ENCODE measurements around the gene EML3. TPM values are rescaled to one million over a fixed set of nuclear protein-coding genes. Genes with fewer than 3 reads are reported as not detected.

The EML3 gene
- total and polyA plus RNA-seq, 2 of the 13 experiments (the other 11 are each of a cell fraction or from before 2014, with no cell fraction given) = 10.6 to 12.3 TPM

DNA sequence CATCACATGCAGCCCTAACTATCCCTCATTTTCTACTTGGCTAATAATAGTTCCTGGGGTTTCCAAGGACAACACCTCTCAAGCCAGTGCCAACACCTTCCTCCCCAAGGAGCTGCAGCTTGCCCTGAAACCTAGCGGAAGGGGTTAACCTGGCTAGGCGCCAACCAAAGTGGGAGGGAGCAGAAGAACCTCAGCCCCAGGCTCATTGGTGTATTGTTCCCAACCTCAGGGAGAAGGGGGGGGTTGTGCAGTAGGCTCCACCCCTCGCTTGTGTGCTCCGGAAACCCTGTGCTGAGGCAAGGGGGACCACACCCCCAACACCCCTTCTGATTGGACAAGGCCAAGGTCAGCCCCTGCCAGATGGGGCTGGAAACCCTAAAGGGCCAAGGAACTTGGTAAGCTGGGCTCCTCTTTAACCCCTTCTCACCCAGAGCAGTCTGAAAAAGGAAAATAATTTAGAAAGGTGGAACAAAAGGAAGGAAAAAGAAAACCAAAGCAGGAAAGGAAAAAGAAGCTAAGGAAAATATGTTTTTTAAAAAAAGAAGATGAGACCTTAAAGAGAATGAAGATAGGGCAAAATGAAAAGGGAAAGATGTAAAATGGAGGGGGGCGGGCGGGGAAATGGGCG lies 13.4 kb downstream of the EML3 start (continued):
- TF ChIP-seq, protein P1, sequence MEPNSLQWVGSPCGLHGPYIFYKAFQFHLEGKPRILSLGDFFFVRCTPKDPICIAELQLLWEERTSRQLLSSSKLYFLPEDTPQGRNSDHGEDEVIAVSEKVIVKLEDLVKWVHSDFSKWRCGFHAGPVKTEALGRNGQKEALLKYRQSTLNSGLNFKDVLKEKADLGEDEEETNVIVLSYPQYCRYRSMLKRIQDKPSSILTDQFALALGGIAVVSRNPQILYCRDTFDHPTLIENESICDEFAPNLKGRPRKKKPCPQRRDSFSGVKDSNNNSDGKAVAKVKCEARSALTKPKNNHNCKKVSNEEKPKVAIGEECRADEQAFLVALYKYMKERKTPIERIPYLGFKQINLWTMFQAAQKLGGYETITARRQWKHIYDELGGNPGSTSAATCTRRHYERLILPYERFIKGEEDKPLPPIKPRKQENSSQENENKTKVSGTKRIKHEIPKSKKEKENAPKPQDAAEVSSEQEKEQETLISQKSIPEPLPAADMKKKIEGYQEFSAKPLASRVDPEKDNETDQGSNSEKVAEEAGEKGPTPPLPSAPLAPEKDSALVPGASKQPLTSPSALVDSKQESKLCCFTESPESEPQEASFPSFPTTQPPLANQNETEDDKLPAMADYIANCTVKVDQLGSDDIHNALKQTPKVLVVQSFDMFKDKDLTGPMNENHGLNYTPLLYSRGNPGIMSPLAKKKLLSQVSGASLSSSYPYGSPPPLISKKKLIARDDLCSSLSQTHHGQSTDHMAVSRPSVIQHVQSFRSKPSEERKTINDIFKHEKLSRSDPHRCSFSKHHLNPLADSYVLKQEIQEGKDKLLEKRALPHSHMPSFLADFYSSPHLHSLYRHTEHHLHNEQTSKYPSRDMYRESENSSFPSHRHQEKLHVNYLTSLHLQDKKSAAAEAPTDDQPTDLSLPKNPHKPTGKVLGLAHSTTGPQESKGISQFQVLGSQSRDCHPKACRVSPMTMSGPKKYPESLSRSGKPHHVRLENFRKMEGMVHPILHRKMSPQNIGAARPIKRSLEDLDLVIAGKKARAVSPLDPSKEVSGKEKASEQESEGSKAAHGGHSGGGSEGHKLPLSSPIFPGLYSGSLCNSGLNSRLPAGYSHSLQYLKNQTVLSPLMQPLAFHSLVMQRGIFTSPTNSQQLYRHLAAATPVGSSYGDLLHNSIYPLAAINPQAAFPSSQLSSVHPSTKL (CRISPR knock-in tag; IDR thresholded peaks at IDR 0.05) = peak; percentile 65
- TF ChIP-seq ZNF350 (CRISPR knock-in tag; IDR thresholded peaks at IDR 0.05; ENCODE audit: borderline replicate concordance, low read depth) (peak; percentile 54; the same call in 1 of the 2 replicates), ISL2 (CRISPR knock-in tag; IDR thresholded peaks at IDR 0.05) (0 out of 2 replicates have a peak, but pooled peaks have one; percentile 41), GABPB1 (CRISPR knock-in tag; IDR thresholded peaks at IDR 0.05) (peak; percentile 87), THAP11 (CRISPR knock-in tag; IDR thresholded peaks at IDR 0.05) (peak; percentile 85), THYN1 (CRISPR knock-in tag; IDR thresholded peaks at IDR 0.05; ENCODE audit: borderline replicate concordance, low read depth) (0 out of 2 replicates have a peak, but pooled peaks have one; percentile 22), ZSCAN29 (CRISPR knock-in tag; conservative IDR thresholded peaks at IDR 0.05) (no peak), DNMT3B (CRISPR knock-in tag; conservative IDR thresholded peaks at IDR 0.05) (peak; percentile 69; the same call in 1 of the 2 replicates), TAF15 (IDR thresholded peaks at IDR 0.05; ENCODE audit: low read depth, low read length, poor library complexity, severe bottlenecking) (no peak)
- TF ChIP-seq, protein P2, sequence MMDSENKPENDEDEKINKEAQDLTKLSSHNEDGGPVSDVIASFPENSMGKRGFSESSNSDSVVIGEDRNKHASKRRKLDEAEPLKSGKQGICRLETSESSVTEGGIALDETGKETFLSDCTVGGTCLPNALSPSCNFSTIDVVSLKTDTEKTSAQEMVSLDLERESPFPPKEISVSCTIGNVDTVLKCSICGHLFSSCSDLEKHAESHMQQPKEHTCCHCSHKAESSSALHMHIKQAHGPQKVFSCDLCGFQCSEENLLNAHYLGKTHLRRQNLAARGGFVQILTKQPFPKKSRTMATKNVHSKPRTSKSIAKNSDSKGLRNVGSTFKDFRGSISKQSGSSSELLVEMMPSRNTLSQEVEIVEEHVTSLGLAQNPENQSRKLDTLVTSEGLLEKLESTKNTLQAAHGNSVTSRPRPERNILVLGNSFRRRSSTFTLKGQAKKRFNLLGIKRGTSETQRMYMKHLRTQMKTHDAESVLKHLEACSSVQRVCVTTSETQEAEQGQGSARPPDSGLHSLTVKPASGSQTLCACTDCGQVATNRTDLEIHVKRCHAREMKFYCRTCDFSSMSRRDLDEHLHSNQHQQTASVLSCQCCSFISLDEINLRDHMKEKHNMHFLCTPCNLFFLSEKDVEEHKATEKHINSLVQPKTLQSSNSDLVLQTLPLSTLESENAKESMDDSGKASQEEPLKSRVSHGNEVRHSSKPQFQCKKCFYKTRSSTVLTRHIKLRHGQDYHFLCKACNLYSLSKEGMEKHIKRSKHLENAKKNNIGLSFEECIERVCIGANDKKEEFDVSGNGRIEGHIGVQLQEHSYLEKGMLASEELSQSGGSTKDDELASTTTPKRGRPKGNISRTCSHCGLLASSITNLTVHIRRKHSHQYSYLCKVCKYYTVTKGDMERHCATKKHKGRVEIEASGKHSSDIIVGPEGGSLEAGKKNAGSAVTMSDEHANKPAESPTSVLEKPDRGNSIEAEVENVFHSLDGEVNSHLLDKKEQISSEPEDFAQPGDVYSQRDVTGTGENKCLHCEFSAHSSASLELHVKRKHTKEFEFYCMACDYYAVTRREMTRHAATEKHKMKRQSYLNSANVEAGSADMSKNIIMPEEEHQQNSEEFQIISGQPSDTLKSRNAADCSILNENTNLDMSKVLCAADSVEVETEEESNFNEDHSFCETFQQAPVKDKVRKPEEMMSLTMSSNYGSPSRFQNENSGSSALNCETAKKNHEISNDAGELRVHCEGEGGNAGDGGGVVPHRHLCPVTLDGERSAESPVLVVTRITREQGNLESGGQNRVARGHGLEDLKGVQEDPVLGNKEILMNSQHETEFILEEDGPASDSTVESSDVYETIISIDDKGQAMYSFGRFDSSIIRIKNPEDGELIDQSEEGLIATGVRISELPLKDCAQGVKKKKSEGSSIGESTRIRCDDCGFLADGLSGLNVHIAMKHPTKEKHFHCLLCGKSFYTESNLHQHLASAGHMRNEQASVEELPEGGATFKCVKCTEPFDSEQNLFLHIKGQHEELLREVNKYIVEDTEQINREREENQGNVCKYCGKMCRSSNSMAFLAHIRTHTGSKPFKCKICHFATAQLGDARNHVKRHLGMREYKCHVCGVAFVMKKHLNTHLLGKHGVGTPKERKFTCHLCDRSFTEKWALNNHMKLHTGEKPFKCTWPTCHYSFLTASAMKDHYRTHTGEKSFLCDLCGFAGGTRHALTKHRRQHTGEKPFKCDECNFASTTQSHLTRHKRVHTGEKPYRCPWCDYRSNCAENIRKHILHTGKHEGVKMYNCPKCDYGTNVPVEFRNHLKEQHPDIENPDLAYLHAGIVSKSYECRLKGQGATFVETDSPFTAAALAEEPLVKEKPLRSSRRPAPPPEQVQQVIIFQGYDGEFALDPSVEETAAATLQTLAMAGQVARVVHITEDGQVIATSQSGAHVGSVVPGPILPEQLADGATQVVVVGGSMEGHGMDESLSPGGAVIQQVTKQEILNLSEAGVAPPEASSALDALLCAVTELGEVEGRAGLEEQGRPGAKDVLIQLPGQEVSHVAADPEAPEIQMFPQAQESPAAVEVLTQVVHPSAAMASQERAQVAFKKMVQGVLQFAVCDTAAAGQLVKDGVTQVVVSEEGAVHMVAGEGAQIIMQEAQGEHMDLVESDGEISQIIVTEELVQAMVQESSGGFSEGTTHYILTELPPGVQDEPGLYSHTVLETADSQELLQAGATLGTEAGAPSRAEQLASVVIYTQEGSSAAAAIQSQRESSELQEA (CRISPR knock-in tag; IDR thresholded peaks at IDR 0.05; ENCODE audit: not compliant biosample characterization) = no peak
- TF ChIP-seq, protein P3, sequence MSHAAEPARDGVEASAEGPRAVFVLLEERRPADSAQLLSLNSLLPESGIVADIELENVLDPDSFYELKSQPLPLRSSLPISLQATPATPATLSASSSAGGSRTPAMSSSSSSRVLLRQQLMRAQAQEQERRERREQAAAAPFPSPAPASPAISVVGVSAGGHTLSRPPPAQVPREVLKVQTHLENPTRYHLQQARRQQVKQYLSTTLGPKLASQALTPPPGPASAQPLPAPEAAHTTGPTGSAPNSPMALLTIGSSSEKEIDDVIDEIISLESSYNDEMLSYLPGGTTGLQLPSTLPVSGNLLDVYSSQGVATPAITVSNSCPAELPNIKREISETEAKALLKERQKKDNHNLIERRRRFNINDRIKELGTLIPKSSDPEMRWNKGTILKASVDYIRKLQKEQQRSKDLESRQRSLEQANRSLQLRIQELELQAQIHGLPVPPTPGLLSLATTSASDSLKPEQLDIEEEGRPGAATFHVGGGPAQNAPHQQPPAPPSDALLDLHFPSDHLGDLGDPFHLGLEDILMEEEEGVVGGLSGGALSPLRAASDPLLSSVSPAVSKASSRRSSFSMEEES (CRISPR knock-in tag; IDR thresholded peaks at IDR 0.05) = 0 out of 2 replicates have a peak, but pooled peaks have one; percentile 18

All from HepG2 (cell line).